ENCODE results near the gene RERE. TPM values are rescaled to one million over a fixed set of nuclear protein-coding genes. Genes with fewer than 3 reads are reported as not detected.

RERE gene
- total RNA-seq, 1 experiment from 2014 or later = 40.6 TPM

- Histone ChIP-seq H3K79me2 (ENCODE audit: insufficient read depth, low read length) (peaks cover 10% of the 10 kb centered on the region; the same call in 1 of the 2 replicates), H3K27ac (ENCODE audit: low read depth, low read length) (no peak overlapping the region), H3K4me3 (replicated peaks in 1 of 2; ENCODE audit: low read depth in 1 of 2, low read length in 2 of 2) (no peak overlapping the region), H3K4me2 (ENCODE audit: low read length) (no peak overlapping the region), H2AFZ (ENCODE audit: low read depth, low read length, poor library complexity, severe bottlenecking) (no peak overlapping the region), H4K20me1 (ENCODE audit: insufficient read depth) (no peaks in the 10 kb centered on the region; the same call in 1 of the 2 replicates), H3K36me3 (ENCODE audit: control insufficient read depth in 1 of 2, insufficient read depth in 2 of 2, low read length in 2 of 2) (no peaks in the 10 kb centered on the region), H3K4me1 (ENCODE audit: control insufficient read depth in 1 of 2, insufficient read depth in 2 of 2, low read length in 2 of 2) (peaks cover 0 to 31% of the 10 kb centered on the region in 2 experiments; a peak in 2 of 4 replicates), H3K27me3 (ENCODE audit: insufficient read depth, low read length) (no peaks in the 10 kb centered on the region), H3K9ac (ENCODE audit: low read length) (no peak overlapping the region), H3K9me2 (ENCODE audit: insufficient read depth) (no peaks in the 10 kb centered on the region; the same call in 1 of the 2 replicates), H3K9me3 (ENCODE audit: control insufficient read depth in 1 of 2, insufficient read depth in 1 of 2, low read depth in 1 of 2, low read length in 2 of 2) (no peaks in the 10 kb centered on the region)
- ChIA-PET RAD21 (ENCODE audit: low non-redundant PET in 1 of 2, low total read pairs in 2 of 2, uncharacterized antibody in 2 of 2, unreplicated experiment in 2 of 2) (no interaction called here), CTCF (interaction anchor here (1.5 kb wide), 1 partner anchor 12 kb away, joined by 5 read pairs; no protein-coding TSS in a partner anchor), POLR2A (interaction anchor here (0.8 kb wide), 1 partner anchor 24 kb away, joined by 4 read pairs; no protein-coding TSS in a partner anchor)
- ATAC-seq (no peak), DNase-seq (ENCODE audit: low read depth, low spot score) (no peak)
- TF ChIP-seq YY1 (IDR thresholded peaks at IDR 0.05; ENCODE audit: extremely low read depth, insufficient replicate concordance, low read depth, low read length) (no peak), TCF7L2 (IDR thresholded peaks at IDR 0.05; ENCODE audit: borderline replicate concordance, extremely low read depth, insufficient read depth, insufficient read length) (no peak), POLR2A (IDR thresholded peaks at IDR 0.05; ENCODE audit: borderline replicate concordance, extremely low read depth, insufficient read depth, insufficient read length) (no peak), MAX (IDR thresholded peaks at IDR 0.05) (no peak), FOSL1 (IDR thresholded peaks at IDR 0.05; ENCODE audit: low read depth) (no peak), ATF3 (IDR thresholded peaks at IDR 0.05) (no peak), JUND (IDR thresholded peaks at IDR 0.05) (no peak), EZH2 (IDR thresholded peaks at IDR 0.05) (no peak), EZH2phosphoT487 (IDR thresholded peaks at IDR 0.05; ENCODE audit: borderline replicate concordance) (no peak), SIN3A (IDR thresholded peaks at IDR 0.05; ENCODE audit: low read depth) (no peak), ZNF274 (IDR thresholded peaks at IDR 0.05; ENCODE audit: low read depth, low read length) (no peak)
- BruUV-seq (replicated peaks) = no TSS peak
- intact Hi-C loops (cut with micrococcal nuclease) = loop anchor here (10.0 kb wide), 1 partner anchor 739 kb away; no protein-coding TSS in a partner anchor
These were observed 103.3 kb downstream of the RERE start for GRCh38 chr1:8714173-8714572.
